Fibroblast of the aortic adventitia (primary cell): ENCODE data around the gene DOCK2. TPM values are rescaled to one million over a fixed set of nuclear protein-coding genes. Genes with fewer than 3 reads are reported as not detected.

Experiments
- DNase-seq: peaks from one replicate; pipeline ENCODE4 v3.0.0-alpha.2; 2010; ENCODE audit warnings: low read depth
- H3K4me3 ChIP-seq: 2 replicates; pipeline ENCODE4 v1.5.1; 2011; ENCODE audit warnings: low read depth, mild to moderate bottlenecking, control low read depth, low read length, moderate library complexity
- CTCF ChIP-seq: IDR thresholded peaks from 2 replicates; pipeline ENCODE4 v1.5.1; 2011; ENCODE audit warnings: mild to moderate bottlenecking, low read length, control low read depth, inconsistent platforms; ENCODE audit not compliant: insufficient read depth
- total RNA-seq: library from RNA; depleted of rRNA; stranded (reverse); fragments of >200 nt; gene quantifications from 2 replicates; pipeline ENCODE4 v1.2.3, GENCODE V29; 2012; ENCODE audit warnings: low replicate concordance

DOCK2 gene
- total RNA-seq, 1 donor = 4.6 TPM

- no peak for DNase-seq
- no peak overlapping the region for H3K4me3 ChIP-seq
- no peak for TF ChIP-seq CTCF
These were observed 175.7 kb downstream of the DOCK2 start for GRCh38 chr5:169812786-169813185.

GRCh38 chr5:169814045-169814444, 177.0 kb downstream of the DOCK2 start:
- H3K4me3 ChIP-seq = no peak overlapping the region
- DNase-seq = no peak
- TF ChIP-seq CTCF = no peak

DNA sequence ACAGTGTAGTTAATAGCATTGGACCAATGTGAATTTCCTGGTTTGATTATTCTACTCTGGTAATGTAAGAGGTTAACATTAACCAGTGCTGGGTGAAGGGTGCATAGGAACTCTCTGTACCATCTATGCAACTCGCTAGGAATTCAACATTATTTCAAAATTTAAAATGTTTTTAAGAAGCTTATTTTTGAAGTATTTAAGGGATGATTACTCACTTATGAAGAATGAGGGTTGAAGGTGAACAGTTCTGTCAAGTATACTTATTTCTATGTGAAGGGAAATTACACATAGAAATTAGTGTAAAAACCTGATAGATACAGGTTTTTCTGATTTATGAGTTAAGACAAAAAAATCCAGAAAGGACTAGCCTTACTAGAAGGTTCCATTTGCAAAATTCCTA, 177.4 kb downstream of the DOCK2 start:
- H3K4me3 ChIP-seq = no peak overlapping the region
- TF ChIP-seq CTCF = no peak
- DNase-seq = no peak

GRCh38 chr5:169817031-169817430, 180.0 kb downstream of the DOCK2 start:
- TF ChIP-seq CTCF = no peak

DNA sequence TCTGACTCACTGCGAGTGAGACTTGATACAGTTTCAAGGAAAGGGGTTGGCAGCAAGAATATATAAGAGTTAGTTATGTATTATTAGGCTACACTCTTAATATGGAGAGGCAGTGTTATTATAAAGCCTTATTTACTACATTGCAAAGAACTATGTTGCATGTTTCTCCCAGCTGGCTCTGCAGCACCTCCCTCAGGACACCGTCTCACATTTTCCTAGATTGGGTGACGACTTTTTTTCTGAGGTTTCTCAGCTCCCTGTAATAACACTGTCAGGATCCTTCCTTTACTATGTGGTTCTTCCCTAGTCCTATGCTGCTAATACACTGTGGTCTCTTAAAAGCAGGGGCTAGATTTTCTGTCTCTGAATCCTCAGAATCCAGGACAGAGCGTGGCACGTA, 189.5 kb downstream of the DOCK2 start:
- no peak for DNase-seq
- TF ChIP-seq CTCF = peak; percentile 22
- H3K4me3 ChIP-seq = no peak overlapping the region

More at GRCh38 chr5:169817031-169817430, 180.0 kb downstream of the DOCK2 start:
- no peak for DNase-seq
- H3K4me3 ChIP-seq = no peak overlapping the region

GRCh38 chr5:169827769-169828168, 190.7 kb downstream of the DOCK2 start:
- TF ChIP-seq CTCF = no peak
- no peak for DNase-seq
- no peak overlapping the region for H3K4me3 ChIP-seq

- no peak for DNase-seq
- no peak for TF ChIP-seq CTCF
These were observed 191.3 kb downstream of the DOCK2 start for GRCh38 chr5:169828385-169828784.

More at GRCh38 chr5:169828385-169828784, 191.3 kb downstream of the DOCK2 start:
- H3K4me3 ChIP-seq = no peak overlapping the region
